Activated naive CD4-positive, alpha-beta T cell treated with anti-CD3 and anti-CD28 coated beads, Interleukin-2, amount 50 U/mL, for 16 hours (primary cell): ENCODE data around the gene SYNGAP1.

Source experiments
- DNase-seq: peaks from one replicate; pipeline ENCODE4 v3.0.0-alpha.2; 2020

SYNGAP1 gene

DNA sequence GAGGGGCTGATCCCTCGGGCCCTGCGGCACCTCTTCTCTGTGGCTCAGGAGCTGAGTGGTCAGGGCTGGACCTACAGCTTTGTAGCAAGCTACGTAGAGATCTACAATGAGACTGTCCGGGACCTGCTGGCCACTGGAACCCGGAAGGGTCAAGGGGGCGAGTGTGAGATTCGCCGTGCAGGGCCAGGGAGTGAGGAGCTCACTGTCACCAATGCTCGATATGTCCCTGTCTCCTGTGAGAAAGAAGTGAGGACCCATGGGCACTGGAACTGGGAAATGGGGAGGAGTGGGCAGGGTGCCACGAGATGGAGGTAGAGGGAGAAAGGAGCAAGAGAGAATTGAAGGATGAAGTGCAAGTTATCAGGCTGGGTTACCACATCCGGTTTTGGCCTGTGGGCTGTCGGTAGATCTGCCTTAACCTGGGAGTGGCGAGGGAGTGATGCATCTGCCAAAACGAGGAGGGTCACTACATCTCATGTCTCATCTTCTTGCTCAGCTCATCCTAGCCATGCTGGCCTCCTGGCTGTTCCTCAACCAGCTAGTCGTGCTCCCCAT is 14.4 kb upstream of the SYNGAP1 start:
- DNase-seq: no peak

DNA sequence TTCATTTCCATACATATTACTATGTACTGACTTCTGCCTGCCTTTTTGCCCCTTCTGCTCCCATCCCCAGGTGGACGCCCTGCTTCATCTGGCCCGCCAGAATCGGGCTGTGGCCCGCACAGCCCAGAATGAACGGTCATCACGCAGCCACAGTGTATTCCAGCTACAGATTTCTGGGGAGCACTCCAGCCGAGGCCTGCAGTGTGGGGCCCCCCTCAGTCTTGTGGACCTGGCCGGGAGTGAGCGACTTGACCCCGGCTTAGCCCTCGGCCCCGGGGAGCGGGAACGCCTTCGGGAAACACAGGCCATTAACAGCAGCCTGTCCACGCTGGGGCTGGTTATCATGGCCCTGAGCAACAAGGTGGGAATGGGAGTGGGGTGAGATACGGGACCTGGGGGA is 13.7 kb upstream of the SYNGAP1 start:
- no peak for DNase-seq

DNA sequence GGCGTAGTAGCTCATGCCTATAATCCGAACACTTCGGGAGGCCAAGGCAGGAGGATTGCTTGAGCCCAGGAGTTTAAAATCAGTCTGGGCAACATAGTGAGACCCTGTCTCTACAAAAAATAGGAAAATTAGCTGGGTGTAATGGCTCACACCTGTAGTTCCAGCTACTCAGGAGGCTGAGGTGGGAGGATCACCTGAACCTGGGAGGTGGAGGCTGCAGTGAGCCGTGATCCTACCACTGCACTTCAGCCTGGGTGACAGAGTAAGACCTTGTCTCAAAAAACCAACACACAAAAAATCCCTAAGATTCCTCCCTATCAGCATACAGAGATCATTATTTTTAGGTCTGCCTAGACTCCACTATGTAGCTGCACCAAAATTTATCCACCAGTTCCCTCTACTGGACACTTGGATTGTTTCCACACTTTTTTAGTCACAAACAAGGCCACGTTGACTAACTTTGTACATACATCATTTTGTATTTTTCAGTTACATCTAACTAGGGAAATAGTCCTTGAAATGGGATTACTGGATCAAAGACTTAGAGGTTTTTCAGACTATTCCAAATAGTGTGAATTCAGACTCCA is 12.6 kb upstream of the SYNGAP1 start:
- DNase-seq: no peak

DNA sequence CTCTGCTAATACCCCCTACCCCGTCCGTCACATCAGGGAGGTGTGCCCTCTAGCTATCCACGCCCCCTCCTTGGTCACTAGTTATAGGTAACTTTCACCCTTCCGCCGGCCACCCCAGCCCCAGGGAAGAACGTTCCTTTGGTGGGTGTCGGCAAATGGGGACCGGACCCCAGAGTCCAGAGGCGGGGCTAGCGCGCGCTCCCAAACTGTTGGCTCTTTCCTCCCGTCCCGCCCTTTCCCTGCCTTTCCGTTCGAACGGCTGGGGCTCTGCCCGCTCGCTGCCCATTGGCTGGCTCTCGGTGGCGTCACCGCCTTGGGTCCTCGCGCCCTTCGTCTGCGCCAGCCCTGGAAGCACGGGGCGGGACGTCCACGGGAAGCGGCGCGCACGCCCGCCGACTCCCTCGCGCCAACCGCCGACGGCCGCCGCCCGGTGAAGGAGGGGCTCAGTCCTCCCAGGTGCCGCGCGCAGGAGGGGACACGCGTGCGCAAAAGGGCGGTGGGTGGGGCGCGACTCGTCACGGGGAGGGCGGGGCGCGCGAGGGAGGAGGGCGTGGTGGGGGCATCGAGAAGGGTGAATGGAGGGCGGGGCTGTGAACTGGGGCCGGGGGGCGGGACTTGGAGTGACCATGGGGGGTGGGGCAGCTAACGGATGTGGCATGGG is 9.7 kb upstream of the SYNGAP1 start:
- DNase-seq: peak; percentile 96

DNA sequence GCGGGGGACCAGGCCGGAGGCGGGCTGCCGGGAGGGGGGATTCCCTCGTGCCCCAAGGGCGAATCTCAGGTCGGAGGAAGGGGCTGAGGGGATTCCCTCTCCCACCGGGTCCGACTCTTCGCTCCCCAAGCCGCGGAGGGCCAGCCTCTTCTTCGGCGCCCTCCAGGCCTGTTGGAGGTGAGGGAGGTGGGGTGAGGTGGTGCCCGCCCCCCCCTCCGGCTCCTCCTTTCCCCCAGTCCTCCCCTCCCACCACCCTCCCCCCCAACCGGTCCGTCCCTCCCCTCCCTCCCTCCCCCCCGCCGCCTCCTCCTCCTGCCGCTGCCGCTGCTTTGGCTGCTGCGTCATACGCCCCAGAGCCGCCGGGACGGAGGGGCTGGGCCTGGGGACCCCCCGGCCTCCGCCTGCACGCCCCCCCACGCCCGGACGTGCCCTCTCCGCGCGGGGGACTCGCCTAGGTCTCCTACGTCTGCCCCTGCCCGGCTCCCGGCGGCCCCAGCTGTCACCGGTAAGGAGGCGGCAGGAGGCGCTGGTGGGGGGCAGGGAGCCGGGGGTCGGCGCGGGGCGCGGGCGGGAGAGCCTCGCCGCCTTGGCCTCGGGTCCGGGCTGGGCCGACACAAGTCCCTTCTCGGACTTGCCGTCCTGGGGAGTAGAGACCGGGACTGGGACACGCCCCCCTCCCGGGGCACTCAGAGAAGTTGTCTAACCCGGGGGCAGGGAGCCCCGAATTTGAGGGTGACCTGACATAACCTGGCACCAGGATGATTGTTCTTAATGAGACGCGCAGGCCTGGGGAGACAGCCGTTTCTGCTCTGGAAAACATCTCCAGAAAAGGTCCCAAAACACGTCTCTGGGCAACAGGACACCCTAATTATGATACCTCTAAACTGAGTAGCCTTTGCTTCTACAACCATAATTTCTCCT is 8.9 kb upstream of the SYNGAP1 start, which contains the start of gene PHF1:
Gene PHF1, plus strand, starts transcription at position 304 of the 921 bp plus-strand sequence. CDS start 1,250 bp downstream, outside the sequence.
- DNase-seq: peak; percentile 73

DNA sequence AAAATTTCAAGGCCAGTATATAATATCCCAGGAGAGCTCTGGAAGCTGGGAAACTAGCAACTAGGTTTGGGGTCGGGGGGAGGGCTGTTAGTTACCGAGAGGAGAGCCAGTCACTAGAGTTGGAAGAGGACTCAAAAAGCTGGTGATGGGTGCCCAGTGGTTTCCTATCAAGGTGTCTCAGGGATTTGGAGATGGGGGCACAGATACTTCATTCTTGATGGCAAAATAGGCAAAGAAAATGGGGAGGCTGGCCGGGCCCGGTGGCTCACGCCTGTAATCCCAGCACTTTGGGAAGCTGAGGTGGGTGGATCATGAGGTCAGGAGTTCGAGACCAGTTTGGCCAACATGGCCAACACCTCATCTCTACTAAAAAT is 8.2 kb upstream of the SYNGAP1 start:
- DNase-seq: no peak

DNA sequence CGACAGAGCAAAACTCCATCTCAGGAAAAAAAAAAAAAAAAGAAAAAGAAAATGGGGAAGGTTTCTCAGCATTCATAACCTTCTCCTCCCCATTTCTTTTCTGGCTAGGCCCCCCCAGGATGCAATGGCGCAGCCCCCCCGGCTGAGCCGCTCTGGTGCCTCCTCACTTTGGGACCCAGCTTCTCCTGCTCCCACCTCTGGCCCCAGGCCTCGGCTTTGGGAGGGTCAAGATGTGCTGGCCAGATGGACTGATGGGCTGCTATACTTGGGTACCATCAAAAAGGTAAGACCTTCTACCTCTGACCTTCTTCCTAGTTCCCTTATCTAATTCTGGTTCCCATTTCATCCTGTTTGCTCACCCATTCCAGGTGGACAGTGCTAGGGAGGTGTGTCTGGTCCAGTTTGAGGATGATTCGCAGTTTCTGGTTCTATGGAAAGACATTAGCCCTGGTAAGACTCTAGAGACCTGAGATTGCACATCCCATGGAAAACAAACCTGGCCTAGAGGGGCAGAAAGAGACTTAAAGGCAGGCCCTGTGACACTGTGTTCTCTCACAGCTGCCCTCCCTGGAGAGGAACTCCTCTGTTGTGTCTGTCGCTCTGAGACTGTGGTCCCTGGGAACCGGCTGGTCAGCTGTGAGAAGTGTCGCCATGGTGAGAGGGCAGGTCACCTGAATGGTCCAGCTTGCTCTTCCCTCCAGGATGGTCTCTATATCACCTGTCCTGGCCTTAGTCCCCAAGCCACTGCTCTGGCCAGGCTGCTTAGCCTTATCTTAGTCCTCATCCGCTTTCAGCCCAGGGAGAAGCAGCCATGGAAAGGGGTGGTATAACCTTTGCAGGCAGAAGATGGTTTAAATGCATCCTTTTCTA is 7.5 kb upstream of the SYNGAP1 start:
- no peak for DNase-seq

DNA sequence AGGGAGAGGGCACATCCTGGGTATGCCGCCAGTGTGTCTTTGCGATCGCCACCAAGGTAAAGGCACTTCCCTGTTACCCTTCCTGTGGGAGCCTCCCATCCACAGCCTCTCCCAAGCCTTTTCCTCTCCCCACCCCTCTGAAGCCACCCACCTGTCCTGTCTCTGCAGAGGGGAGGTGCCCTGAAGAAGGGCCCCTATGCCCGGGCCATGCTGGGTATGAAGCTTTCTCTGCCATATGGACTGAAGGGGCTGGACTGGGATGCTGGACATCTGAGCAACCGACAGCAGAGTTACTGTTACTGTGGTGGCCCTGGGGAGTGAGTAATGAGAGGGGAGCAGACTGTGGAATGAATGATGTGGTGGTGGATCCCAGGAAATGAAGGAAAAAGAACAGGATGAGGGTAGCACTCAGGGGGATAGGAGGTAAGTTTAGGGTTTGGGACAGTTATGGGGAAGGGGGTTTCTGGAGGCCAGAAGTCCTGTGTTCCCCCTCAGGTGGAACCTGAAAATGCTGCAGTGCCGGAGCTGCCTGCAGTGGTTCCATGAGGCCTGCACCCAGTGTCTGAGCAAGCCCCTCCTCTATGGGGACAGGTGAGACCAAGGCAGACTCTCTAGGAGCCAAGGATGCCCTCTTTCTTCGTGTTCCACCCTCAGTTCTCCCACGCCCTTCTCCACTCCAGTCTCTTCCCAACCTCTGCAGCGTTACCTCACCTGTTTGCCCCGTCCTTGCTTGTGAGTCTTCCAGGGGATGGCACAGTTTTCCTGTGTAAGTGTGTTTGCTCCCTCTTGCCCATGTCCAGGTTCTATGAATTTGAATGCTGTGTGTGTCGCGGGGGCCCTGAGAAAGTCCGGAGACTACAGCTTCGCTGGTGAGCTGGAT is 6.4 kb upstream of the SYNGAP1 start:
- no peak for DNase-seq

DNA sequence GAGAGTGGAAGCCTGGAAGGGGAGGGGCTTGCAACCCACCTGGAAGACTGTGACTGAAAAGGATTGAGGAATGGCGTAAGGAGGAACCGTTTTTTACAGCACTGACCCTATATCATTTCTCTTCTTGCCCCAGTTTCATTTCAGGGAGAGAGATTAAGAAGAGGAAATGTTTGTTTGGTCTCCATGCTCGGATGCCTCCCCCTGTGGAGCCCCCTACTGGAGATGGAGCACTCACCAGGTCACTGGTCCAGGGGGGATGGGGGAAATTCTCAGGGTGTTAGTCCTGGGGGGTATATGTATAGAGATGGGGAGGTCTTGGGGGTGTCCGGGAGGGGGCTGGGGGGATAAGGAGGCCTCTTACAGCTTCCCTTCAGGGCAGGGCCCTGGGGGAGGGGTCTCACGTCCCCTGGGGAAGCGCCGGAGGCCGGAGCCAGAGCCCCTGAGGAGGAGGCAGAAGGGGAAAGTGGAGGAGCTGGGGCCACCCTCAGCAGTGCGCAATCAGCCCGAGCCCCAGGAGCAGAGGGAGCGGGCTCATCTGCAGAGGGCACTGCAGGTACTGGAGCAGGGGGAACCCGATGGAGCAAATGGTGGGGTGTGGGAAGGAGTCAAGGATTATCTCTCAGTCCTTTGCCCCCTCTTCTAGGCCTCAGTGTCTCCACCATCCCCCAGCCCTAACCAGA is 5.1 kb upstream of the SYNGAP1 start:
- no peak for DNase-seq

DNA sequence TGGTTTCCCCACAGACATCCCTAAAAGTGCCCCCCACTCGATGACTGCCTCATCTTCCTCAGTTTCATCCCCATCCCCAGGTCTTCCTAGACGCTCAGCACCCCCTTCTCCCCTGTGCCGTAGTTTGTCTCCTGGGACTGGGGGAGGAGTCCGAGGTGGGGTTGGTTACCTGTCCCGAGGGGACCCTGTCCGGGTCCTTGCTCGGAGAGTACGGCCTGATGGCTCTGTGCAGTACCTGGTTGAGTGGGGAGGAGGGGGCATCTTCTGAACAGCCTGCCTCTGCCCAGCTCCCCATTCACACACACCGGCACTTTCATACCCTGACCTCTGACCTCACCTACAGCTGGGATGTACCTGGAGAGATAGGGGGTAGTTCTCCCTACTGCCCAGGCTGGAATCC is 4.0 kb upstream of the SYNGAP1 start:
- no peak for DNase-seq

DNA sequence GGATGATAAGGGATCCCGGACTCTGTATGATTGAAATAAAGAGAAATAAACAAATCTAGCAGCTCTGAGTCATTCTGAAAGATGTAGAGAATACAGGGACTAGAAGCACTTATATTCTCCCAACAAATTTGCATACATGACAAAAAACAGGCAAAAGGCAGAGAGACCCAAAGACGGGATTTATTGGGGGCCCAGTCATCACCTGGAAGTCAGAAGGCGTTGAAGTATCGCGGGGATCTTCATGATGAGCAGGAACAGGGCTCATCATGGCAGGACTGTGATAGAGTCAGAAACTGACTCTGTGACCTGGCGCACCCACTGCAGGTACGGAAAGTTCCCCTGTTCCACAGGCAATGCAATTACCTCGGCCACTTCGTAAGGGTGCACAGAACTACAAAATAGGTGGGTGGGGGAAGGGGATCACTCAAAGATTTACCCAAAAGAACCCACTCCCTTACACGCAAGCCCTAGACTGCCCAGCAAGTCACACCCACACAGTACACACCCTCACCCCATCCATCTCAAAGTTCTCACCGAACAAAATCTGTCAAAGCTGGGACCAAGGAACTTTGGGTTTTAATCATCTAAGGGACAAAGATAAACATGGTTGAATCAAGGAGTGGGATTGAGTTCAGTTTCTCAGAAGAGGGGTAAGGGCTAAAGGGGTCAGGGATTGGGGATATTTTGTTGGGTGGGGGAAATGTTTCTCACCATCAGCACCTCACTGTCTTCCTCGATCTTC is 3.3 kb upstream of the SYNGAP1 start:
- peak; percentile 33 for DNase-seq

DNA sequence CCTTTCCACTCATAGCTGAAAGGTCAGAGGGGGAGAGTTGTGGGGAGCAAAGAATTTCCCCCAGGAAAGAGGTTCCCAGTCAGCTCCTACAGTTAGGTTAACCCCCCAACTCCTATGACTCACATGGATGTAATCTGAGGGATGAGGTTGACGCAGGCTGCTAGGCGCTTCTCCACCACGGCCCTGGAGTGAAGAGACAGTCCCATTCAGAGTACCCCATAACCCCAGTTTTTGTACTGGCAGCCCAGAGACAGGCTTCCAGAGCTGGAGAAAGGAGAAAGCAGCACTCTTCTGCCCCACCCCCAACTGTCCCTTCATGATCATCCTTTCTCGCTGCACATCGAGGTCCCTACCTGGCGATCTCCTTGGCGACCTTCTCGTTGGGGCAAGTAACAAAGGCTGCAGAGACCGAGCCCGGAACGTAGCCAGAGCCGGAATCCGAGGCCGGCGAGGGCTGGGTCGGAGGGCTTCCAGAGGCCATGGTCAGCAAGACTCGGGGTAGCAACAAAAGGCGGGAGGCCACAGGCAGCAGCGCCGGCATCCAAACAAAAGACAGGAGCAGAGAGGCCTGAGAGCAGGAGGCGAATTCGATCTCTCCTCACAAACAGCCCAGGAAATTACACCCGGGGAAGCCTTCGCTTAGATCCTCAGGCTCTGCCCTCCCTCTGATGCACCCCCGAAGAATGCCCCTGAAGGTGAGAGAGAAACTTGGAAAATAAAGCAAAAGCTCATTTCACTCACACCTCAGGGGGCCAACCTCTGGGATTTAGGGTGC is 2.5 kb upstream of the SYNGAP1 start:
- DNase-seq: no peak

DNA sequence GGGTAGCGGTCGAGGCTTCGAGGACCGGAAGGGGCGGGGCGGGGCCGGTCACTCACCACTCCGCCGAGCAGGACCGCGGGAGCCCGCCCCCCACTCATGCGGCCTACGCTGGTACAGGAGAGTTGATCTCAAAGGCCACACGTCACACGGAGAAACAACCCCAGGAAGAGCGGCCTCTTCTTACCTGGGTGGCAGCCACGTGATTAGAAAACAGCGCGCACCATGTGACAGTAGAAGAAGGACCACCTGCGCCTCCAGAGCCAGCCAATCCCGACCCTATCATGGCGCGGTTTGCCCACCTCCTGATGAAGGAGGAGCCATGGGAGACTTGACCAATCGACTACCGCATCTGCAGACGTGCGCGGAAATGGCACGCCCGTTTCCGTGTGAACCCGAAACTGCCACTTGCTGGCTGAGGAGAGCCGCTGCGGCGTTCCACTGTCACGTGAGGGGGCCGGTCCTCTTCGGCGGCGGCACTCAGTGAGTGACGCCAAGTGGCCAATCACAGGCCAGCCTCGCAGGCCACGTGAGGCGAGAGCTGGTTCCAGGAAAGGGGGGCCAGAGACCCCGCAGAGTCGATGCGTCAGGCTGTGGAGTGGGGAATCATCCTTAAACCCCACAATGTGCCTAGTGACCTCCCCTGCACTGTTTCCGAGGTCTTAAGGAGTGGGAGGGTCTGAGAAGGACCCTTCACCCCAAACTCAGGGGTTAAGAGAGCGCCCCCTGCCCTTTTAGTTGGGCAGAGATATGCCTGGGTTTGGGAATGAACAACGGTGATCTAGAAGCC is 1.8 kb upstream of the SYNGAP1 start, which contains the start of gene CUTA:
Gene CUTA, minus strand, starts transcription at position 205 of the 787 bp plus-strand sequence. Its CDS starts 107 bp downstream, at position 98.
- peak; percentile 99 for DNase-seq

DNA sequence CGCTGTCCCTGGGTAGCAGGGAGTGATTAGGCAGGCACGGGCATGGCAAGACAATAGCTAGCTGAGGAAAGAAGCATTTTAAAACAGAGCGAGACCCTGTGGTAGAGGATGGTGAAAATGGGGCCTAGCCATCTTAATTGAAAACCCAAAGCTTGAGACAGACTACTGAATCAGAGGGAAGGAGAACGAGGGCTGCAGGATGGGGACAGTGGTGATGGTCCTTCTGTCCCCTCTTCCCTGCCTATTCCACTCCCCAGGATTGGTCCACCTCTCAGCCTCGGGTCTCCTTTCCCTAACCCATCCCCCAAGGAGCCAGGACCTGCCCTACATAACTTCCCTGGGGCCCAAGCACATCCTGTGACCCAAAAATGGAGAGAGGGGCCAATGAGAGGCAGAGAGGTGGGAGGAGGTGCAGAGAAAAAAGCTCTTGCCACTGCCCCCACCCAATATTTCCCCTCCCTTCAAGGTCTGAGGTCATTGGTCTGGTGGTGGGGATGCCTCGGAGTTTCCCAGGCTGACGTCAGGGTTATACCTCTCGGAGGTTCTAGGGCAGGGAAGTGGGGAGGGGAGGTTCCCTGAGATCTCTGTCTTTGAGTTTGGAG is 1.1 kb upstream of the SYNGAP1 start:
- DNase-seq: no peak

DNA sequence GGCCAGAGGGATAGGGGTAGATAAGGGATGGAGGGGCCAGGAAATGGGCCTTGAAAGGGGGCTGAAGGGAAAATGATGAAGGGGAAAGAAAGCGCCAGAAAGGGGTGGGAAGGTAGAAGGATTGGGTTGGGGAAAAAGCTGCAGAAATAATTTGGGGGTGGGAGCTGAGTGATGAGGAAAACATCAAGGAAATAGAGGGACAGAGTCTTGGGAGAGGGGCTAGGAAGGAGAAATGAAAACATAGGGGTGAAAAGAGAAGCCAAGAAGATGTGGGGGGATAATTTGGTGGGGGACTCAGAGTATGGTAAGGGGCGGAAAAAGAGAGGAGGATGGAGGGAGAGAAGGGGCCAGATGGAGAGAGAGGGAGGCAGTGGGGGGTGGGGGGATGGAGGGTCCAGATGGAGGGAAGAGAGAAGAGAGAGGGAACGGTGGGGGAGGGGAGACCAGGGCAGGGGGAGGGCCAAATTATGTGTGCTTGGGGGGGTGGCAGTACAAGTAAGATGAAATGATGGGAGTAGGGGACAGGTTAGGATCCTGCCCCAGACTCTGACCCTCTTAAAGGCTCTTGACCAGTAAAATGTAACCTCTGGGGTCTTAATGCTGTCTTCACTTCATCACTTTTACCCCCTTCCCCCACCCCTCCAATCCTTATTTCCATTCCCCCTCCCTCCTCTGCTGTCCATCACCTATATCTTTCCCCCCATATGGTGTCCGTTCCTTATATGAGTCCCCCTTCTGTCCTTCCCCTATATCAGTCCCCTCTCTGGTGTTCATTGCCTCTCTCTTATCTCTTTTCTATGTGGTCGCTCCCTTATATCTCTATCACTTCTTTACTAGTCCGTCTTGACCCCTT is 852 bp downstream of the SYNGAP1 start:
- no peak for DNase-seq

DNA sequence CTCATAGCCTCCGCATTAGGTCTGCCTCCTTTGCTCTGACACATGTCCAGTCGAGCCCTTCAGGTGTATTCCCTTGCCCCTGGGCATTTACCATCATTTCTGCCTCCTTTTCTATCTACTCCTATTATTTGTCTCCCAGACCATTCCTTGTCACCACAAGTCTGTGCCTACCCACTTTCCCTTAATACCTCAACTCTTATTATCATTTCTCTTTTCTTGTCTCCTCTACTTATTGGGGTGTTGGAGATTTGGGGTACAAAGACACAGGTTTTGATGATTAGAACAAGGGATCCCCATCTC is 1.4 kb downstream of the SYNGAP1 start:
- no peak for DNase-seq

DNA sequence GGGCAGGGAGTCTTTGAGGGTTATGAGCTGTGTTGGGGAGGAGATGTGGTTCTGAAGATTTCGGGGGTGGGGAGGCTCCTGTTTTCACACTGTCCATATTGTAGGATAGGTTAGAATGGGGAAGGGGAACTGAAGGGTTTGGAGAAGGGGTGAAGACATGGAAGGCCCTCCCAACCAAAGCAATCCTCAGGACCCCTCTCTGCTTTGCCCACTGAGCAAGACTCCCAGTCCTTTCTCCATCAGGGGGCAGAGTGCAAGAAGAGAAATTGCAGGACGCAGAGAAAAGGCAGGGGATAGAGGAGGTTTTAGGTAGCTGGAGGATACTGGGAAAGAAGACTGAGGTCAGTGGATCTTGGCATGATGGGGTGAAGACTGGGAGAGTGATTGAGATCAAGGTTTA is 3.9 kb downstream of the SYNGAP1 start:
- no peak for DNase-seq
